D721Med (cell line): ENCODE data around the gene ZSWIM3.

Experiments
- DNase-seq: peaks from one replicate; pipeline ENCODE4 v3.0.0; 2011; ENCODE audit warnings: low spot score; ENCODE audit not compliant: insufficient read length
- FAIRE-seq: peaks from 2 replicates; lab custom pipeline; 2011; peaks lifted over from hg19 to GRCh38; lab: Jason Lieb, UNC
- CTCF ChIP-seq: IDR thresholded peaks from 2 replicates; pipeline ENCODE4 v1.5.1; 2012; ENCODE audit warnings: mild to moderate bottlenecking, control low read depth; ENCODE audit not compliant: insufficient read depth; ENCODE audit errors: missing control alignments

The ZSWIM3 gene

GRCh38 chr20:45859916-45860315 lies 2.5 kb downstream of the ZSWIM3 start:
- no peak for FAIRE-seq
- DNase-seq, result no peak
- TF ChIP-seq CTCF, result no peak

GRCh38 chr20:45860560-45861220 lies 3.3 kb downstream of the ZSWIM3 start:
- DNase-seq (no peak), FAIRE-seq (no peak)
- no peak for TF ChIP-seq CTCF

DNA sequence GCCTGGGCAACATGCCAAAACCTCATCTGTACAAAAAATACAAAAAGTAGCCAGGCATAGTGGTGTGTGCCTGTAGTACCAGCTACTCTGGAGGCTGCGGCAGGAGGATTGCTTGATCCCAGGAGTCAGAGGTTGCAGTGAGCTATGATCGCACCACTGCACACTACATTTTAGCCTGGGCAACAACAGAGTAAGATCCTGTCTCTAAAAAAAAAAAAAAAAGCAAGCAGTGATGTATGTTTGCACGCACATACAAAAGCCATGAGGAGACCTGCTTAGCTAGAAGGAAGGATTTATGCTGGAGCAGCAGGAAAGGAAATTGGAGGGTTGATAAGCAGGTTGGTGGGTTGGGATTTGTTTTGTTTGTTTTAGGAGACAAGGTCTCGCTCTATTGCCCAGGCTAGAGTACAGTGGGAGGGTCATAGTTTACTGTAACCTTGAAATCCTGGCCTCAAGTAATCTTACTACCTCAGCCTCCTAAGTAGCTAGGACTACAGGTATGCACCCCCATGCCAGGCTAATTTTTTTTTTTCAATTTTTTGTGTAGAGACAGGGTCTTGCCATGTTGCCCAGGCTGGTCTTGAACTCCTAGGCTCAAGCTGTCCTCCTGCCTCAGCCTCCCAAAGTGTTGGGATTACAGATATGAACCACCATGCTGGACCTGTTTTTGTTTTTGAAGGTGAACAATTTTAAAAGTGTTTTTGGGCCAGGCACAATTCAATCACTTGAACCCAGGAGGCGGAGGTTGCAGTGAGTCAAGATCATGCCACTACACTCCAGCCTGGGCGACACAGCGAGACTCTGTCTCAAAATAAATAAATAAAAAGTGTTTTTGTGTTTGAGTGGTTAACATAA lies 4.0 kb downstream of the ZSWIM3 start:
- TF ChIP-seq CTCF, result no peak
- no peak for DNase-seq
- FAIRE-seq, result no peak

DNA sequence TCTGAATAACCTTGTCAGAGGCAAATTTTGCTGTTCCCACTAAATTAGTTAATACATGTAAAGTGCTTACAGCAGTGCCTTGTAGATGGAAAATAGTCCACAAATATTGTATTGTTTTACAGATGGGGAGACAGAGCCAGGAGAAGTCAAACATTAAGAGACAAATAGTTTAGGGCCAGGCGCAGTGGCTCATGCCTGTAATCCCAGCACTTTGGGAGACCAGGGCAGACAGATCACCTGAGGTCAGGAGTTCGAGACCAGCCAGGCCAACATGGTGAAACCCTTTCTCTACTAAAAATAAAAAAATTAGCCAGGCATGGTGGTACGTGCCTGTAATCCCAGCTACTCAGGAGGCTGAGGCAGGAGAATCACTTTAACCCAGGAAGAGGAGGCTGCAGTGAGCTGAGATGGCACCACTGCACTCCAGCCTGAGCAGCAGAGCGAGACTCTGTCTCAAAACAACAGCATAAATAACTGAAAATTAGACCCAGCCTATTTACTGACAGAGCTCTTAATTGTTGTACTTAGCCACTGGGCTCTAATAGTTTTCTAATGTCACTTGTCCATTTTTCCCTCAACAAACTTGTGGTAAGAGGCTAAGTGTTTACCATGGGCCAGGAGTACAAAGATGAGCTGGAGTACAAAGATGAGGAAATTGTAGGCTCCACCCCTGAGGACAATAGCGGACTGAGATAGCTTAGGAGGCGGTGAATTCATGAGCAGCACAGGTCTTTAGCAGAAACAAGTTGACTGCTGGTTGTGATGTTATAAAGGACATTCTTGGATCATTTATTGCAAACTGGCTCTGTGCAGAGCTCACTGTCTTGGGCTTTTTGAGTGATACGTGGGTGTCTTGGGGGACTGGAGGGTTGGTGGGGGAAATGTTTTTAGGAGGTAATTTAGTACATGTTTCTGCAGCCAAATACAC lies 6.4 kb downstream of the ZSWIM3 start:
- no peak for DNase-seq
- FAIRE-seq, result no peak

DNA sequence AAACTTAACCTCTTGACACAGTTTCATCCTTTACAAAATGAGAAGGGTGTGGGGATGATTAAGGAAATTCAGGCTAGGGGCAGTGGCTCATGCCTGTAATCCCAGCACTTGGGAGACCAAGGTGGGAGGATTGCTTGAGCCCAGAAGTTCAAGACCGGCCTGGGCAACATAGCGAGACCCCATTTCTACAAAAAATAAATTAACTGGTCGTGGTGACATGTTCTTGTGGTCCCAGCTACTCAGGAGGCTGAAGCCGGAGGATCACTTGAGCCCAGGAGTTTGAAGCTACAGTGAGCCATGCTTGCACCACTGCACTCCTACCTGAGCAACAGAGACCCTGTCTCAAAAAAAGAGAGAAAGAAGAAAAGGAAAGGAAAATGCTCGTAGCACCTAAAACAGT lies 9.0 kb downstream of the ZSWIM3 start:
- TF ChIP-seq CTCF, result no peak
- DNase-seq, result no peak
- no peak for FAIRE-seq

More for the DNA sequence above, 6.4 kb downstream of the ZSWIM3 start:
- no peak for TF ChIP-seq CTCF

- DNase-seq (no peak), FAIRE-seq (no peak)
- TF ChIP-seq CTCF, result no peak
These were observed 9.9 kb downstream of the ZSWIM3 start for GRCh38 chr20:45867136-45867818.
